ENCODE data around the gene PSMD11.
"Not testable (repeated sequence)": the region's sequence is repeated elsewhere in the genome, so short reads cannot be mapped to it uniquely, and the experiment has no call there.

PSMD11 gene

GRCh38 chr17:32515677-32516383, 71.5 kb downstream of the PSMD11 start:
- no peak for DNase-seq

- peak in 1 of 2 experiments; percentile 21 for DNase-seq
Observed at GRCh38 chr17:32516450-32516849, 72.1 kb downstream of the PSMD11 start.

- DNase-seq, result no peak
Observed at GRCh38 chr17:32516940-32517701, 72.8 kb downstream of the PSMD11 start.

- DNase-seq, result no peak
Observed at GRCh38 chr17:32517982-32518381, 73.7 kb downstream of the PSMD11 start.

GRCh38 chr17:32518646-32519227, 74.4 kb downstream of the PSMD11 start:
- no peak for DNase-seq

- DNase-seq, result peak; percentile 38 to 44
Observed at GRCh38 chr17:32519228-32520103, 75.2 kb downstream of the PSMD11 start.

GRCh38 chr17:32520104-32520701, 75.9 kb downstream of the PSMD11 start:
- peak in 1 of 2 experiments; percentile 8 for DNase-seq

- DNase-seq, result no peak
Observed at GRCh38 chr17:32520737-32521404, 76.6 kb downstream of the PSMD11 start.

GRCh38 chr17:32523017-32523680, 78.8 kb downstream of the PSMD11 start:
- no peak for DNase-seq

GRCh38 chr17:32523827-32524552, 79.7 kb downstream of the PSMD11 start:
- no peak for DNase-seq

- DNase-seq, result not testable (repeated sequence)
Observed at GRCh38 chr17:32524553-32524880, 80.2 kb downstream of the PSMD11 start.

- DNase-seq, result no peak
Observed at GRCh38 chr17:32525122-32525521, 80.8 kb downstream of the PSMD11 start.

GRCh38 chr17:32527146-32527545, 82.8 kb downstream of the PSMD11 start:
- no peak for DNase-seq

- no peak for DNase-seq
Observed at GRCh38 chr17:32528825-32529224, 84.5 kb downstream of the PSMD11 start.

- DNase-seq, result peak in 1 of 2 experiments; percentile 27
Observed at GRCh38 chr17:32529604-32530003, 85.3 kb downstream of the PSMD11 start.

All from SHP77 (cell line).